Pericardium fibroblast (primary cell): ENCODE results near the gene KIAA1210. TPM values are rescaled to one million over a fixed set of nuclear protein-coding genes. Genes with fewer than 3 reads are reported as not detected.

ENCODE experiments used
- total RNA-seq: library from RNA; depleted of rRNA; stranded (reverse); fragments of >200 nt; gene quantifications from 2 replicates; pipeline ENCODE4 v1.2.3, GENCODE V29; 2015

KIAA1210 gene
- not detected in 2 replicates for total RNA-seq

DNA sequence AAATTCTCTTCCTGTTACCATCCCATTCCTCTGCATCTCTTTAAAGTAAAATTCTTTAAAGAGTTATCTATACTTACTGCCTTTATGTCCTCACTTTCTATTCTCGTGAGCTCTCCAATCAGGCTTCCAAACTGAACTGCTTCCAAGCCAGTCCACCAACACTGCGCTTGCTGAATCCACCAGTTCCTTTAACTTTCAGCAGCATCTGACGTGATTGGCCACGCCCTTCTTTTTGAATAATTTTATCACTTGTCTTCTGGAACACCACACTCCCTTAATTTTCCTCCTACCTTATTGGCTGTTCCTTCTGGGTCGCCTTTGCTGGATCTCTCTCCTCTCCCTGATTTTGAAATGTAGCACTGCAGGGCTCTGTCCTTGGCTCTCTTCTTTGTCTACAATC is at the start of gene KIAA1210:
Gene KIAA1210, minus strand, starts transcription at position 163 of the 400 bp plus-strand sequence. CDS start 4,170 bp downstream, outside the sequence.

DNA sequence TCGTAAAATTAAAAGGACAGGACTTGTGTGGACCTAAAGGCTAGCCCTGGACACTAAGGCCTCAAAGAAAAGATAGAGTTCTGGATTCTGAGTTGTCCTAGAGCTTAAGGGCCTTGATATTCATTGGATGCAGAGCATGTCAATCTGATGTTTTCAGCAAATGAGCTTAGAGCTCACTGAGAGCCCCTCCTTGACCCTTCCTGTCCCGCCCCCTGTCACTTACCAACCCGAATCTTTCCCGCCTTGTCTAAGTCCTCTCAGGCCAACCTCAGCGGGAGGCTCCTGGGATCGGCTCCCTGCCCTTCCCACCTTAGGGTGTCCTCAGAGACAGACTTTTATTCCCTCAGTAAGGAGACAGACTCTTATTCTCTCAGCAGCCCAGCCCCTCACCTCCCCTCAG is 54.9 kb downstream of the KIAA1210 start, which contains the start of gene CT47C1:
Gene CT47C1, plus strand, starts transcription at position 250 of the 400 bp plus-strand sequence. CDS start 233 bp downstream, outside the sequence.

Other genes starting within 250 kb of the KIAA1210 start
- 0.09 TPM in 1 of 2 replicates, not detected in the other for gene LONRF3, start 153.2 kb downstream of the KIAA1210 start, total RNA-seq
- not detected in 2 replicates for gene CT47C1, start 54.8 kb downstream of the KIAA1210 start, total RNA-seq
- 102 and 120 TPM in 2 replicates for gene PGRMC1, start 108.5 kb upstream of the KIAA1210 start, total RNA-seq